H1 (cell line): Measurements from ENCODE around the gene FDXACB1. TPM values are rescaled to one million over a fixed set of nuclear protein-coding genes. Genes with fewer than 3 reads are reported as not detected.

ENCODE experiments used
- polyA plus RNA-seq, 7 experiments: library from polyadenylated mRNA; depleted of rRNA in 3 of 7; stranded (reverse) in 5 of 7; unstranded in 2 of 7; fragments of >200 nt in 5 of 7; fragments of 200-250 nt in 2 of 7; gene quantifications; 1 replicate in 5 of 7; 2 replicates in 1 of 7; 4 replicates in 1 of 7; pipeline versions ENCODE4 v1.2.1 to v1.2.3, GENCODE V29; 2011 to 2013; ENCODE audit warnings: missing spikeins in 2 of 7, mixed read lengths in 2 of 7
- small RNA-seq: library from polyadenylated mRNA; stranded (forward); fragments of <200 nt; extraction: miRNeasy Mini kit (QIAGEN cat#:217004); gene quantifications from one replicate; pipeline ENCODE3, GENCODE V24; 2013; ENCODE audit not compliant: insufficient read depth
- total RNA-seq: library from RNA; stranded (reverse); fragmentation: NEBNext Ultra II Directional; extraction: Animal tissue kit (Norgen Biotek cat#: 25700); gene quantifications from 2 replicates; pipeline ENCODE4 v1.2.1, GENCODE V29; 2021

Gene FDXACB1
- total and polyA plus RNA-seq, 2 of the 8 experiments (the other 6 are each of a cell fraction or from before 2014, with no cell fraction given) = 1.4 to 2.3 TPM

Small RNA genes within 50 kb of the gene (small RNA-seq; reads per million reads assigned to genes)
- gene C11orf52 (not detected), gene GNG5P3 (not detected), gene RNA5SP351 (not detected), gene RPL37AP8 (not detected)

Other genes starting within 250 kb of the FDXACB1 start
- 86.2 and 87.0 TPM in 2 replicates for gene PPP2R1B, start 112.8 kb downstream of the FDXACB1 start, total RNA-seq
- gene PPP2R1B, start 112.8 kb downstream of the FDXACB1 start, polyA plus RNA-seq (2011; rRNA removed) = 23.1 and 25.8 TPM in 2 replicates
- gene ALG9, start 7.6 kb downstream of the FDXACB1 start, total RNA-seq = 16.4 and 23.5 TPM in 2 replicates
- 17.8 and 24.5 TPM in 2 replicates for gene ALG9, start 7.6 kb downstream of the FDXACB1 start, polyA plus RNA-seq (2011; rRNA removed)
- 21.4 and 22.6 TPM in 2 replicates for gene CFAP68, start 376 bp upstream of the FDXACB1 start, total RNA-seq
- gene CFAP68, start 376 bp upstream of the FDXACB1 start, polyA plus RNA-seq (2011; rRNA removed) = 28.7 and 43.1 TPM in 2 replicates
- 2.0 and 4.0 TPM in 2 replicates for gene CRYAB, start 32.6 kb upstream of the FDXACB1 start, total RNA-seq
- gene CRYAB, start 32.6 kb upstream of the FDXACB1 start, polyA plus RNA-seq (2011; rRNA removed) = 1.9 and 2.9 TPM in 2 replicates
- gene HSPB2, start 33.6 kb upstream of the FDXACB1 start, total RNA-seq = 0.32 and 1.0 TPM in 2 replicates
- gene HSPB2, start 33.6 kb upstream of the FDXACB1 start, polyA plus RNA-seq (2011; rRNA removed) = 0.86 and 1.4 TPM in 2 replicates
- gene C11orf52, start 39.7 kb upstream of the FDXACB1 start, total RNA-seq = 1.7 and 2.2 TPM in 2 replicates
- 2.7 and 3.4 TPM in 2 replicates for gene C11orf52, start 39.7 kb upstream of the FDXACB1 start, polyA plus RNA-seq (2011; rRNA removed)
- gene DIXDC1, start 58.2 kb upstream of the FDXACB1 start, total RNA-seq = 15.4 and 17.1 TPM in 2 replicates
- gene DIXDC1, start 58.2 kb upstream of the FDXACB1 start, polyA plus RNA-seq (2011; rRNA removed) = 4.8 and 5.9 TPM in 2 replicates
- gene DLAT, start 146.2 kb upstream of the FDXACB1 start, total RNA-seq = 61.2 and 66.2 TPM in 2 replicates
- gene DLAT, start 146.2 kb upstream of the FDXACB1 start, polyA plus RNA-seq (2011; rRNA removed) = 17.3 and 23.1 TPM in 2 replicates
- gene PIH1D2, start 194.9 kb upstream of the FDXACB1 start, total RNA-seq = 0.73 and 0.86 TPM in 2 replicates
- gene PIH1D2, start 194.9 kb upstream of the FDXACB1 start, polyA plus RNA-seq (2011; rRNA removed) = 0.53 TPM in 2 replicates
- 16.7 and 20.4 TPM in 2 replicates for gene NKAPD1, start 195.1 kb upstream of the FDXACB1 start, total RNA-seq
- gene NKAPD1, start 195.1 kb upstream of the FDXACB1 start, polyA plus RNA-seq (2011; rRNA removed) = 3.6 and 6.7 TPM in 2 replicates
- 86.1 and 93.7 TPM in 2 replicates for gene TIMM8B, start 207.6 kb upstream of the FDXACB1 start, total RNA-seq
- gene TIMM8B, start 207.6 kb upstream of the FDXACB1 start, polyA plus RNA-seq (2011; rRNA removed) = 138 and 143 TPM in 2 replicates
- gene SDHD, start 207.7 kb upstream of the FDXACB1 start, total RNA-seq = 90.3 and 96.0 TPM in 2 replicates
- gene SDHD, start 207.7 kb upstream of the FDXACB1 start, polyA plus RNA-seq (2011; rRNA removed) = 181 and 199 TPM in 2 replicates